ENCODE data around the gene TMEM25.

The TMEM25 gene

DNA sequence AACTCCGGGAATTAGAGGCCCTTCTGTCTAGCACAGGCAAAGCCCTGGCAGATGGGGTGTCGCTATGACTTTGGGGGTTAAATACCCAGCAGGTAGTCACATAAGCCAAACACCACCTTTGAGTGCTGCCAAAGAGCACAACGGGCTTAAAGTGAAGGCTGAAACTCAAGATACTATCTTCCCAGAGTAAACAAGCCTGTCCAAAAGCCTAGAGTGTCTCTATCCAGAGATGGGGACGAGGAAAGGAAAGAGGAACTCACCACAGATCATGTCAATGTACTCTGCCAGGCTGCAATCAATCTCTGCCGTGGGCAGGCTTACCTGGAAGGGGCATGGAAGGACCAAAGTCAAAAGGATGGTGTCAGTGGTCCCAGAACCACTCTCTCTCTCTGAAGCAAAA lies 14.5 kb downstream of the TMEM25 start:
- TF ChIP-seq TAF1 (IDR thresholded peaks at IDR 0.05; ENCODE audit: borderline replicate concordance, insufficient read depth, low read length) (no peak), FOXP2 (optimal IDR thresholded peaks at IDR 0.05; ENCODE audit: borderline replicate concordance, extremely low read depth, extremely low read length, insufficient read depth) (no peak)

DNA sequence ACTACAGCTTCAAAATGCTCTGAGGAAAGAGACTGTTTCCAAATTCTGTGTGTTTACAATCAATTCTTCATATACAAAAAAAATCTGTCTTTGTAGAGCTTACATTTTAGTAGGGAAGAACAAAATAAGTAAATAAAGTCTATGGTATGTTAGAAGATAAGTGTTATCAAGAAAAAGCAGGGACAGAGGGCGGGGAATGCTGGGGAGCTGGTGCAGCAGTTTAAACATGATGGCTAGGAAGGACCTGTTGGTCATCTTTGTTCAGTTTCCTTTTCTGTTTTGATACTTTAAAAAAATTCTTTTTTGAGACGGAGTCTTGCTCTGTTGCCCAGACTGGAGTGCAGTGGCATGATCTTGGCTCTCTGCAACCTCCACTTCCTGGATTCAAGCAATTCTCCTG lies 16.1 kb downstream of the TMEM25 start:
- TF ChIP-seq SIN3A (IDR thresholded peaks at IDR 0.05; ENCODE audit: borderline replicate concordance, insufficient read depth, low read length) (no peak), TAF1 (IDR thresholded peaks at IDR 0.05; ENCODE audit: borderline replicate concordance, insufficient read depth, low read length) (no peak), POLR2AphosphoS5 (IDR thresholded peaks at IDR 0.05; ENCODE audit: low read depth, low read length) (no peak), FOXP2 (optimal IDR thresholded peaks at IDR 0.05; ENCODE audit: borderline replicate concordance, extremely low read depth, extremely low read length, insufficient read depth) (no peak)
- TF ChIP-seq, protein P1, sequence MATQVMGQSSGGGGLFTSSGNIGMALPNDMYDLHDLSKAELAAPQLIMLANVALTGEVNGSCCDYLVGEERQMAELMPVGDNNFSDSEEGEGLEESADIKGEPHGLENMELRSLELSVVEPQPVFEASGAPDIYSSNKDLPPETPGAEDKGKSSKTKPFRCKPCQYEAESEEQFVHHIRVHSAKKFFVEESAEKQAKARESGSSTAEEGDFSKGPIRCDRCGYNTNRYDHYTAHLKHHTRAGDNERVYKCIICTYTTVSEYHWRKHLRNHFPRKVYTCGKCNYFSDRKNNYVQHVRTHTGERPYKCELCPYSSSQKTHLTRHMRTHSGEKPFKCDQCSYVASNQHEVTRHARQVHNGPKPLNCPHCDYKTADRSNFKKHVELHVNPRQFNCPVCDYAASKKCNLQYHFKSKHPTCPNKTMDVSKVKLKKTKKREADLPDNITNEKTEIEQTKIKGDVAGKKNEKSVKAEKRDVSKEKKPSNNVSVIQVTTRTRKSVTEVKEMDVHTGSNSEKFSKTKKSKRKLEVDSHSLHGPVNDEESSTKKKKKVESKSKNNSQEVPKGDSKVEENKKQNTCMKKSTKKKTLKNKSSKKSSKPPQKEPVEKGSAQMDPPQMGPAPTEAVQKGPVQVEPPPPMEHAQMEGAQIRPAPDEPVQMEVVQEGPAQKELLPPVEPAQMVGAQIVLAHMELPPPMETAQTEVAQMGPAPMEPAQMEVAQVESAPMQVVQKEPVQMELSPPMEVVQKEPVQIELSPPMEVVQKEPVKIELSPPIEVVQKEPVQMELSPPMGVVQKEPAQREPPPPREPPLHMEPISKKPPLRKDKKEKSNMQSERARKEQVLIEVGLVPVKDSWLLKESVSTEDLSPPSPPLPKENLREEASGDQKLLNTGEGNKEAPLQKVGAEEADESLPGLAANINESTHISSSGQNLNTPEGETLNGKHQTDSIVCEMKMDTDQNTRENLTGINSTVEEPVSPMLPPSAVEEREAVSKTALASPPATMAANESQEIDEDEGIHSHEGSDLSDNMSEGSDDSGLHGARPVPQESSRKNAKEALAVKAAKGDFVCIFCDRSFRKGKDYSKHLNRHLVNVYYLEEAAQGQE (IDR thresholded peaks at IDR 0.05; ENCODE audit: insufficient read depth in 1 of 2, low read depth in 2 of 2, low read length in 2 of 2), result no peak

DNA sequence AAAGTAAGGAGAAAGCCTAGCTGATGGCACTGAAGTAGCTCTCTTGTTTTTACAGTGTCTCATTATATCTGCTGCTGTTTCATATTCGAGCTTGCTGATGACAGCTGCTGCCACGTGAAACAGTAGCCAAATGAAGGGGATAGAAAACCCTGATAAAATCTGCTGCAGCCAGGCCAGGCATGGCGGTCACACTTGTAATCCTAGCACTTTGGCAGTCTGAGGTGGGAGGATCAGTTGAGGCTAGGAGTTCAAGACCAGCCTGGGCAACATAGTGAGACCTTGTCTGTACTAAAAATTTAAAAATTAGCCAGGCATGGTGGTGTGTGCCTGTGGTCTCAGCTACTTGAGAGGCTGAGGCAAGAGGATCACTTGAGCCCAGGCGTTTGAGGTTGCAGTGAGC lies 21.3 kb downstream of the TMEM25 start:
- TF ChIP-seq, protein P1 (IDR thresholded peaks at IDR 0.05; ENCODE audit: insufficient read depth in 1 of 2, low read depth in 2 of 2, low read length in 2 of 2), result no peak
- TF ChIP-seq TAF1 (IDR thresholded peaks at IDR 0.05; ENCODE audit: borderline replicate concordance, insufficient read depth, low read length) (no peak), SIN3A (IDR thresholded peaks at IDR 0.05; ENCODE audit: borderline replicate concordance, insufficient read depth, low read length) (no peak), FOXP2 (optimal IDR thresholded peaks at IDR 0.05; ENCODE audit: borderline replicate concordance, extremely low read depth, extremely low read length, insufficient read depth) (no peak), POLR2AphosphoS5 (IDR thresholded peaks at IDR 0.05; ENCODE audit: low read depth, low read length) (no peak)

DNA sequence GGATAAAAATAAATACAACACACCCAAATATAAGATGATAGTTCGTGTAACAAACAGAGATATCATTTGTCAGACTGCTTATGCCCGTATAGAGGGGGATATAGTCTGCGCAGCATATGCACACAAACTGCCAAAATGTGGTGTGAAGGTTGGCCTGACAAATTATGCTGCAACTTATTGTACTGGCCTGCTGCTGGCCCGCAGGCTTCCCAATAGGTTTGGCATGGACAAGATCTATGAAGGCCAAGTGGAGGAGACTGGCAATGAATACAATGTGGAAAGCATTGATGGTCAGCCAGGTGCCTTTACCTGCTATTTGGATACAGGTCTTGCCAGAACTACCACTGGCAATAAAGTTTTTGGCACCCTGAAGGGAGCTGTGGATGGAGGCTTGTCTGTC lies 29.8 kb downstream of the TMEM25 start:
- TF ChIP-seq, protein P1 (IDR thresholded peaks at IDR 0.05; ENCODE audit: insufficient read depth in 1 of 2, low read depth in 2 of 2, low read length in 2 of 2), result no peak
- TF ChIP-seq TAF1 (IDR thresholded peaks at IDR 0.05; ENCODE audit: borderline replicate concordance, insufficient read depth, low read length) (no peak), POLR2AphosphoS5 (IDR thresholded peaks at IDR 0.05; ENCODE audit: low read depth, low read length) (no peak), FOXP2 (optimal IDR thresholded peaks at IDR 0.05; ENCODE audit: borderline replicate concordance, extremely low read depth, extremely low read length, insufficient read depth) (no peak), SIN3A (IDR thresholded peaks at IDR 0.05; ENCODE audit: borderline replicate concordance, insufficient read depth, low read length) (no peak)

DNA sequence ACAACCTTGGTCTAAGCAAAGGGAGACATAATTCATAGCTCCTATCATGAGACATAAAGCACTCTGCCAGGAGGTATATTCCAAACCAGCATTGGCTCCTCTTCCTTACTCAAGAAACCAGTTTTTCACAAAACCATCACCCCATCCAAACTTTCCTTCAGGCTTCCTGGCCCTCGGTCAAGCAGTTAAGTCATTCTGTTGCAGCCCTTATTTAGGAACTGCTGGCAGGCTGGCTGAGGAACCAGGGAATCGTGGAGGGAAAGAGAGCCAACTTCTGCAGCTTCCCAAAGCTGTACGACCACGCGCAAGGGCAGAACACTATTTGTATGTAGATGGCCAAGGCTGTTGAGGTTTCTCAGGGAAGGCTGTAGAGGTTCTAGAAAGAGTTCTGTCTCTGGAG lies 34.1 kb downstream of the TMEM25 start:
- TF ChIP-seq SIN3A (IDR thresholded peaks at IDR 0.05; ENCODE audit: borderline replicate concordance, insufficient read depth, low read length), result no peak
- no peak for TF ChIP-seq TAF1 (IDR thresholded peaks at IDR 0.05; ENCODE audit: borderline replicate concordance, insufficient read depth, low read length)
- no peak for TF ChIP-seq FOXP2 (optimal IDR thresholded peaks at IDR 0.05; ENCODE audit: borderline replicate concordance, extremely low read depth, extremely low read length, insufficient read depth)
- no peak for TF ChIP-seq POLR2AphosphoS5 (IDR thresholded peaks at IDR 0.05; ENCODE audit: low read depth, low read length)
- TF ChIP-seq, protein P1 (IDR thresholded peaks at IDR 0.05; ENCODE audit: insufficient read depth in 1 of 2, low read depth in 2 of 2, low read length in 2 of 2), result no peak
